Spleen (tissue), 11 donors: ENCODE measurements around the gene TOMM40L. TPM values are rescaled to one million over a fixed set of nuclear protein-coding genes. Genes with fewer than 3 reads are reported as not detected.

Experiments used
- DNase-seq: peaks from one replicate; pipeline ENCODE4 v3.0.0-alpha.2; 2020
- H3K27ac ChIP-seq, 8 donors: fragments of 200-600 bp; sonication (generic) in 7 of 8; 1 replicate in 4 of 8; 2 replicates in 4 of 8; pipeline versions ENCODE4 v1.5.0 to v1.8.0; 2016 to 2021; ENCODE audit warnings: inconsistent platforms in 4 of 8, mild to moderate bottlenecking in 4 of 8, moderate library complexity in 1 of 8
- H3K27me3 ChIP-seq, 7 donors: fragments of 200-600 bp; sonication (generic) in 6 of 7; replicated peaks in 1 of 7; 1 replicate in 4 of 7; 2 replicates in 3 of 7; pipeline versions ENCODE4 v1.5.0 to v1.8.0; 2016 to 2021; ENCODE audit warnings: inconsistent platforms in 3 of 7, mild to moderate bottlenecking in 1 of 7
- H3K36me3 ChIP-seq, 6 donors: fragments of 200-600 bp; sonication (generic) in 5 of 6; 1 replicate in 4 of 6; 2 replicates in 2 of 6; pipeline versions ENCODE4 v1.5.0 to v1.8.0; 2016 to 2021; ENCODE audit warnings: inconsistent platforms in 2 of 6
- H3K4me1 ChIP-seq, 6 donors: fragments of 200-600 bp; sonication (generic) in 5 of 6; 1 replicate in 3 of 6; 2 replicates in 3 of 6; pipeline versions ENCODE4 v1.5.0 to v1.8.0; 2016 to 2021; ENCODE audit warnings: inconsistent platforms in 3 of 6
- H3K4me3 ChIP-seq, 8 donors: fragments of 200-600 bp; sonication (generic) in 7 of 8; 1 replicate in 4 of 8; 2 replicates in 4 of 8; pipeline versions ENCODE4 v1.5.0 to v1.8.0; 2016 to 2021; ENCODE audit warnings: inconsistent platforms in 4 of 8, mild to moderate bottlenecking in 4 of 8, moderate library complexity in 2 of 8
- H3K9me3 ChIP-seq, 8 donors: fragments of 200-600 bp; sonication (generic) in 7 of 8; 1 replicate in 4 of 8; 2 replicates in 4 of 8; pipeline versions ENCODE4 v1.5.0 to v1.8.0; 2016 to 2021; ENCODE audit warnings: inconsistent platforms in 4 of 8
- CTCF ChIP-seq, 11 experiments: fragments of 200-600 bp in 7 of 11; fragments of 450-650 bp in 4 of 11; sonication (generic) in 4 of 11; IDR thresholded peaks in 8 of 11; conservative IDR thresholded peaks in 3 of 11; 1 replicate in 7 of 11; 2 replicates in 4 of 11; pipeline versions ENCODE4 v1.4.0 to v1.8.0; 2016 to 2021; ENCODE audit warnings: antibody characterized with exemption in 11 of 11, inconsistent platforms in 4 of 11, mild to moderate bottlenecking in 1 of 11
- POLR2A ChIP-seq, 3 donors: fragments of 450-650 bp; IDR thresholded peaks; one replicate each; pipeline ENCODE4 v1.5.1; 2017; ENCODE audit warnings: antibody characterized with exemption in 3 of 3, mild to moderate bottlenecking in 1 of 3
- POLR2AphosphoS5 ChIP-seq, 3 donors: sonication (generic); formaldehyde crosslinking; IDR thresholded peaks; one replicate each; pipeline ENCODE4 v1.5.1; 2017; ENCODE audit warnings: antibody characterized with exemption in 3 of 3
- whole genome bisulfite sequencing, 5 donors: extraction: QIAGEN DNeasy Blood & Tissue Kit in 3 of 5; methylation state at CpG; one replicate each; pipeline versions ENCODE4 v1.1.5 to v1.1.7; 2013 to 2018; 5-methylcytosine and 5-hydroxymethylcytosine counted together
- intact Hi-C: fragments of 100-400 bp; cut with DNase I; formaldehyde crosslinking; loops from one replicate; pipeline ENCODE4 v1.15.0; 2023; ENCODE audit warnings: low total_unique reads
- polyA plus RNA-seq, 3 donors: library from polyadenylated mRNA; stranded (reverse); fragments of 200-250 nt; gene quantifications; one replicate each; pipeline ENCODE4 v1.2.1, GENCODE V29; 2013
- total RNA-seq, 7 donors: library from RNA; depleted of rRNA in 3 of 7; stranded (reverse); fragments of >200 nt in 3 of 7; fragmentation: NEBNext Ultra II Directional in 4 of 7; extraction: Animal tissue kit (Norgen Biotek cat#: 25700) in 4 of 7; gene quantifications; one replicate each; pipeline versions ENCODE4 v1.1.0 to v1.2.1, GENCODE V29; 2016 to 2021
- donor health status: healthy with polysubstance abuse.
- donor health status: DM: no; HTN: no; CAD: no; lungs with moderate emphysema.
- donor health status: DM: no; HTN: no; CAD: no.
- donor health status: Bipolar disorder and iron deficiency.
- donor health status: healthy.
- donor health status: DM: no; HTN: no; CAD: no.
- donor health status: DM: yes; HTN: yes; CAD: no.

The TOMM40L gene
- total and polyA plus RNA-seq, 10 donors: 6.2 to 15.3 (median 9.5) TPM

DNA sequence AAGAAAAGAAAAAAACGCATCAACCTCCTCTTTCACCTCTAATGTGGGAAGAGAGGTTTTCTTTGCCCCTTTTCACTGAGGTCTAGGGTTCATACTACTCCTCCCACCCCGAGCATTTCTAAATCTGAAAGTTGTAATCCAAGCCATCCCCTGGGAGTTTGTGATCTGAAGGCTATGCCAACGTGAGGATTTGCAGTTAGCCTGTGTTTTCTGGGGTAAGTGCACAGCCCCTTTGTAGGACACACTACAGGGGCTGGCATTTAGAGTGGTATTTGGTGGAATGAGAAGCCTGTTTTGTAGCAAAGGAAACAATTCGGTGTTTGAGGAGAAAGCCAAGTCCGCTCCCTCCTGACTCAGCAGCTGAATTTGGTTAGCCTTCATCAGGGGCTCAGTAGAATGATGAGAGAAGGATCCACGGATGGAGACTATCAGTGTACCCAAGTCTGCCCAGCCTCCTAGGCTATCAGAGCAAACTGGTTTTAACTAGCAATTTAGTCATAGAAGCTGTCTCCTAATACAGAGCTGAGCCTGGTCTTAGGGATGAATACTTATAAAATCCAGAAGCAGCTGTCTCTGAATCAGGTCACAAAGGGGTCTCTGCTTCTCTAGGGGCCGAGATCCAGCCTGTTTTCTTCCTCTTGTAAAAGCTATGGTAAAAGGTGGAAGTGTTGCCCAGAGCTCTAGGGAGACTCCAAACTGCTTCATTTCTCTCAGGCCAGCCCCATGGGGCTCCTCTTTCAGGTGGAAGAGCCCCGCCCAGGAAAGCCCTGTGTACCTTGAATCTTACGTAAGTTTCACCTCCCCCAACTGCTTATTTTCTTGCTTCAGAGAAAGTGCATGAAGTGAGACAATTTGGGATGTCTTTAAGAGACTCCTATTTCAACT, 34.8 kb downstream of the TOMM40L start:
- H3K27me3 ChIP-seq: peaks cover 4 to 73% (median 31%) of the 10 kb centered on the region in 7 donors
- DNase-seq: no peak

GRCh38 chr1:161261261-161262235, 35.7 kb downstream of the TOMM40L start:
- DNase-seq: no peak
- no peak overlapping the region for H3K27ac ChIP-seq
- H3K36me3 ChIP-seq: no peaks in the 10 kb centered on the region
- peaks cover 0 to 14% (median 12%) of the 10 kb centered on the region in 8 donors for H3K9me3 ChIP-seq
- H3K4me3 ChIP-seq: no peak overlapping the region
- 81 to 87% (median 84%) methylated on average over 12 of the region's 12 CpGs for WGBS, 5 donors
- intact Hi-C loops: no loop called here
- peaks cover 0 to 16% (median 12%) of the 10 kb centered on the region in 6 donors for H3K4me1 ChIP-seq
- peaks cover 4 to 73% (median 31%) of the 10 kb centered on the region in 7 donors for H3K27me3 ChIP-seq
- TF ChIP-seq CTCF (IDR thresholded peaks at IDR 0.05 in 8 of 11, conservative IDR thresholded peaks at IDR 0.05 in 3 of 11): no peak
- TF ChIP-seq POLR2AphosphoS5 (IDR thresholded peaks at IDR 0.05): no peak
- no peak for TF ChIP-seq POLR2A (IDR thresholded peaks at IDR 0.05)

More for the DNA sequence above, 34.8 kb downstream of the TOMM40L start:
- no peak for TF ChIP-seq POLR2AphosphoS5 (IDR thresholded peaks at IDR 0.05)
- 51 to 56% (median 55%) methylated on average over 9 of the region's 9 CpGs for WGBS, 5 donors
- Histone ChIP-seq H3K4me3 (no peak overlapping the region), H3K4me1 (peaks cover 0 to 16% (median 12%) of the 10 kb centered on the region in 6 donors), H3K9me3 (peaks cover 0 to 22% (median 17%) of the 10 kb centered on the region in 8 donors), H3K36me3 (no peaks in the 10 kb centered on the region), H3K27ac (no peak overlapping the region)
- intact Hi-C loops: no loop called here

DNA sequence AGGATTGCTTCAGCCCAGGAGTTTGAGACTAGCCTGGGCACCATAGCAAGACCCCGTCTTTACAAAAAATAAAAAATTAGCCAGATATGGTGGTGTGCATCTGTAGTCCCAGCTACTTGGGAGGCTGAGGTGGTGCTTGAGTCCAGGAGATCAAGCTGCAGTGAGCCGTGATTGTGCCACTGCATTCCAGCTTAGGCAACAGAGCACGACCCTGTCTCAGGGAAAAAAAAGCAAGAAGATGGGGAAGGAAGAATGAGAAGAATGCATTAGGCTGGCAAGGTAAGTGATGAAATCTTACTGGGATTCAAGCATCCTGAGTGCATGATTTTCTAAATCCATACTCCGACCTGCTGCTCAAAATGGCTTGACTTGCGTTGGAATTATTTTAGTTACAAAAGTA, 39.4 kb downstream of the TOMM40L start:
- Histone ChIP-seq H3K36me3 (no peaks in the 10 kb centered on the region), H3K27ac (no peak overlapping the region), H3K4me3 (no peak overlapping the region), H3K9me3 (no peaks in the 10 kb centered on the region), H3K27me3 (peaks cover 0 to 36% (median 9%) of the 10 kb centered on the region in 7 donors), H3K4me1 (peaks cover 0 to 12% (median 0%) of the 10 kb centered on the region in 6 donors)
- TF ChIP-seq POLR2AphosphoS5 (IDR thresholded peaks at IDR 0.05): no peak
- no peak for TF ChIP-seq CTCF (IDR thresholded peaks at IDR 0.05 in 8 of 11, conservative IDR thresholded peaks at IDR 0.05 in 3 of 11)
- no peak for TF ChIP-seq POLR2A (IDR thresholded peaks at IDR 0.05)
- intact Hi-C loops: no loop called here
- no peak for DNase-seq
- 86 to 92% (median 86%) methylated on average over 5 of the region's 5 CpGs for WGBS, 5 donors

- peaks cover 0 to 27% (median 2%) of the 10 kb centered on the region in 7 donors for H3K27me3 ChIP-seq
- TF ChIP-seq POLR2A (IDR thresholded peaks at IDR 0.05): no peak
- TF ChIP-seq POLR2AphosphoS5 (IDR thresholded peaks at IDR 0.05): no peak
- TF ChIP-seq CTCF (IDR thresholded peaks at IDR 0.05 in 8 of 11, conservative IDR thresholded peaks at IDR 0.05 in 3 of 11): no peak
- intact Hi-C loops: no loop called here
- DNase-seq: no peak
- peaks cover 0 to 12% (median 0%) of the 10 kb centered on the region in 6 donors for H3K4me1 ChIP-seq
- 68 to 85% (median 76%) methylated on average over 3 of the region's 3 CpGs for WGBS, 5 donors
- no peak overlapping the region for H3K4me3 ChIP-seq
- H3K27ac ChIP-seq: no peak overlapping the region
- no peaks in the 10 kb centered on the region for H3K9me3 ChIP-seq
- no peaks in the 10 kb centered on the region for H3K36me3 ChIP-seq
Measured at GRCh38 chr1:161266202-161266601, 40.3 kb downstream of the TOMM40L start.
